Measurements from ENCODE around the gene LMBR1. TPM values are rescaled to one million over a fixed set of nuclear protein-coding genes. Genes with fewer than 3 reads are reported as not detected.

LMBR1 gene
- total and polyA plus RNA-seq, 2 of the 4 experiments (the other 2 are of a cell fraction), result 11.9 to 19.9 TPM

- CTCF ChIA-PET, result interaction anchor here (0.7 kb wide), 1 partner anchor 254 kb away, joined by 3 read pairs; no protein-coding TSS in a partner anchor
- no peaks in the 10 kb centered on the region for H3K36me3 ChIP-seq (ENCODE audit: control insufficient read depth, insufficient read depth, low read length)
- ATAC-seq (ENCODE audit: low read depth), result no peak
Observed at GRCh38 chr7:156935250-156935649, 42.3 kb upstream of the LMBR1 start.

More at GRCh38 chr7:156935250-156935649, 42.3 kb upstream of the LMBR1 start:
- H3K9me1 ChIP-seq (ENCODE audit: insufficient read depth, low read length), result no peaks in the 10 kb centered on the region; the same call in 1 of the 2 replicates
- no peak overlapping the region for H3K27ac ChIP-seq (ENCODE audit: insufficient read depth, low read length)
- no peak overlapping the region for H2AK5ac ChIP-seq (ENCODE audit: low read depth, low read length)
- H2AK9ac ChIP-seq (replicated peaks; ENCODE audit: low read depth, low read length, poor library complexity), result no peak overlapping the region
- H3K4me2 ChIP-seq (ENCODE audit: low read depth, low read length), result no peak overlapping the region
- 83% methylated on average over 2 of the region's 7 CpGs; no CpG with 5 or more reads in 1 of the 2 experiments for WGBS, 2 experiments (ENCODE audit: extremely low coverage in 2 of 2, insufficient read length in 1 of 2)
- no peak overlapping the region for H2BK15ac ChIP-seq (ENCODE audit: low read depth, low read length)
- H3K9me3 ChIP-seq (ENCODE audit: control insufficient read depth, insufficient read depth, low read length), result no peaks in the 10 kb centered on the region
- H3K9ac ChIP-seq (ENCODE audit: low read depth, low read length), result no peak overlapping the region
- no peak overlapping the region for H2AFZ ChIP-seq (replicated peaks; ENCODE audit: low read length, poor library complexity)
- H3K4me1 ChIP-seq (ENCODE audit: control insufficient read depth, insufficient read depth, low read length), result no peaks in the 10 kb centered on the region
- no peak overlapping the region for H4K5ac ChIP-seq (ENCODE audit: low read depth, low read length)
- no peak overlapping the region for H3K4ac ChIP-seq (ENCODE audit: low read depth, low read length)
- H2BK5ac ChIP-seq (ENCODE audit: low read depth, low read length, poor library complexity, severe bottlenecking), result no peak overlapping the region
- no peak overlapping the region for H3K18ac ChIP-seq (ENCODE audit: low read depth, low read length)
- POLR2A ChIA-PET (ENCODE audit: unreplicated experiment), result interaction anchor here (0.7 kb wide), 1 partner anchor 447 kb away, joined by 6 read pairs; no protein-coding TSS in a partner anchor
- no peak overlapping the region for H2BK20ac ChIP-seq (ENCODE audit: low read depth, low read length)
- no peak overlapping the region for H3K56ac ChIP-seq (ENCODE audit: extremely low read depth, insufficient read depth, low read length)
- no peaks in the 10 kb centered on the region for H3K79me1 ChIP-seq (ENCODE audit: low read depth in 1 of 2, low read length in 2 of 2)
- no peak overlapping the region for H3K4me3 ChIP-seq (ENCODE audit: insufficient read depth, low read depth, low read length)
- peak; percentile 14 for DNase-seq
- intact Hi-C loops (cut with micrococcal nuclease) (no loop called here), dilution Hi-C loops (cut with HindIII; ENCODE audit: low sequenced_read_pairs, unreplicated experiment) (no loop called here), in situ Hi-C loops (cut with MboI; ENCODE audit: low sequenced_read_pairs) (no loop called here)
- H2BK120ac ChIP-seq (ENCODE audit: low read depth, low read length), result no peak overlapping the region
- no peak overlapping the region for H3K14ac ChIP-seq (replicated peaks; ENCODE audit: low read depth, low read length)
- BruUV-seq (replicated peaks), result no TSS peak
- H3K27me3 ChIP-seq (ENCODE audit: control insufficient read depth, insufficient read depth, low read length), result peaks cover 1% of the 10 kb centered on the region
- H3K23ac ChIP-seq (ENCODE audit: low read depth, low read length), result no peak overlapping the region
- no peak for TF ChIP-seq CEBPB (IDR thresholded peaks at IDR 0.05; ENCODE audit: low read depth, low read length)
- TF ChIP-seq, protein P1, sequence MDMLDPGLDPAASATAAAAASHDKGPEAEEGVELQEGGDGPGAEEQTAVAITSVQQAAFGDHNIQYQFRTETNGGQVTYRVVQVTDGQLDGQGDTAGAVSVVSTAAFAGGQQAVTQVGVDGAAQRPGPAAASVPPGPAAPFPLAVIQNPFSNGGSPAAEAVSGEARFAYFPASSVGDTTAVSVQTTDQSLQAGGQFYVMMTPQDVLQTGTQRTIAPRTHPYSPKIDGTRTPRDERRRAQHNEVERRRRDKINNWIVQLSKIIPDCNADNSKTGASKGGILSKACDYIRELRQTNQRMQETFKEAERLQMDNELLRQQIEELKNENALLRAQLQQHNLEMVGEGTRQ (IDR thresholded peaks at IDR 0.05; ENCODE audit: low read depth, low read length), result no peak
- TF ChIP-seq RAD21 (IDR thresholded peaks at IDR 0.05; ENCODE audit: low read length), result no peak
- no peak for TF ChIP-seq NFE2L2 (IDR thresholded peaks at IDR 0.05; ENCODE audit: low read depth, low read length)
- TF ChIP-seq FOS (IDR thresholded peaks at IDR 0.05; ENCODE audit: low read depth, low read length), result no peak
- no peak for TF ChIP-seq RFX5 (IDR thresholded peaks at IDR 0.05; ENCODE audit: low read depth, low read length)
- no peak for TF ChIP-seq CTCF (conservative IDR thresholded peaks at IDR 0.05; ENCODE audit: low read depth, low read length)
- TF ChIP-seq ELK1 (IDR thresholded peaks at IDR 0.05; ENCODE audit: borderline replicate concordance, low read depth, low read length), result no peak
- no peak for TF ChIP-seq RCOR1 (IDR thresholded peaks at IDR 0.05; ENCODE audit: insufficient replicate concordance, low read length)
- no peak for TF ChIP-seq CHD1 (IDR thresholded peaks at IDR 0.05; ENCODE audit: low read depth, low read length)
- TF ChIP-seq BHLHE40 (IDR thresholded peaks at IDR 0.05; ENCODE audit: low read depth, low read length), result no peak
- no peak for TF ChIP-seq POLR2A (IDR thresholded peaks at IDR 0.05; ENCODE audit: low read depth, low read length)
- no peak for TF ChIP-seq MAZ (IDR thresholded peaks at IDR 0.05; ENCODE audit: borderline replicate concordance, low read depth, low read length)
- H4K20me1 ChIP-seq (ENCODE audit: insufficient read depth, low read length), result no peaks in the 10 kb centered on the region
- H4K91ac ChIP-seq (ENCODE audit: insufficient read depth, low read depth, low read length), result no peak overlapping the region
- no peak overlapping the region for H4K8ac ChIP-seq (ENCODE audit: low read depth in 2 of 2, low read length in 2 of 2)

Measured in IMR-90 (cell line).